ENCODE data around the gene NFATC1. TPM values are rescaled to one million over a fixed set of nuclear protein-coding genes. Genes with fewer than 3 reads are reported as not detected.

The NFATC1 gene
- total and polyA plus RNA-seq, 2 donors, result 5.4 to 23.8 TPM

DNA sequence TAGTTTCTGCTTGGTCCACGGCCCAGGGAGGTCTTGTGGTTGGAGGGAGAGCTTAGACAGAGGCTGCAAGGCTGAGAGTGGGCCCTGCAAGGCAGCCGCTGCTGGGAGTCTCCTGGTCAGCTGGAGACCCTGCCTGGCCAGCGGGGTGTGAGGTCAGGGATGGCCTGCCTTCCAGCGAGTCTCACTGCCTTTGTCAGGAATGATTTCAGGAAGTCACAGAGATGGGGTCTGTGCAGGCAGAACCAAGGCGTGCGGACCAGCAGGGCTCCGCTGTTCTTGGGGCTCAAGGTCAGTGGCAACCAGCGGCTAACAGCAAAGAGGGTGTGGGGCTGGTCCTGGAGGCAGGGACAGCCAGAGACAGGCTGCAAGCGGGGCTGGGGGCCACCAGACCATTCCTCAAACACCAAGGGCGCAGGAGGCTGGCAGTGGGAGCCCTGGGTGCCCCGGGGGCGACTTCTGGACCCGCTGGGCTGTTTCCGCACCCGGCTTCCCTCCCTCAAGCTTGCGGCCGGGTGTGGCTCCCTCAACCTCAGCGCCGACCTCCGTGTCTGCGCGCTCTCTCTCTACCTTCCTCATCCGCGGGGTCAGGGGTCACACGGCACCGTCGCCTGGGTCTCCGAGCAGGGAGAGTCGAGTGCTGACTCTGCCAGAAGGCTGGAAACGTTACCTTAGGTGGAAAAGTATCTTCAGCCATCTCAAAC, 159.4 kb downstream of the NFATC1 start:
- Histone ChIP-seq H3K9me3 (ENCODE audit: control insufficient read depth in 2 of 2, insufficient read depth in 1 of 2, low read length in 1 of 2) (peaks cover 0 to 12% of the 10 kb centered on the region in 2 donors), H3K4me3 (ENCODE audit: low read length in 2 of 2) (no peak overlapping the region), H3K27ac (ENCODE audit: low read depth in 1 of 2, low read length in 1 of 2) (no peak overlapping the region), H3K4me1 (ENCODE audit: control insufficient read depth in 2 of 2, insufficient read depth in 2 of 2, low read length in 2 of 2) (no peaks in the 10 kb centered on the region), H3K27me3 (ENCODE audit: control insufficient read depth in 2 of 2, insufficient read depth in 1 of 2, low read length in 1 of 2) (no peaks in the 10 kb centered on the region), H3K36me3 (ENCODE audit: control insufficient read depth in 2 of 2, insufficient read depth in 2 of 2, low read length in 1 of 2) (no peaks in the 10 kb centered on the region)
- DNase-seq (ENCODE audit: low read depth in 6 of 9, low spot score in 9 of 9), result no peak
- WGBS, result 92% methylated on average over 30 of the region's 30 CpGs

DNA sequence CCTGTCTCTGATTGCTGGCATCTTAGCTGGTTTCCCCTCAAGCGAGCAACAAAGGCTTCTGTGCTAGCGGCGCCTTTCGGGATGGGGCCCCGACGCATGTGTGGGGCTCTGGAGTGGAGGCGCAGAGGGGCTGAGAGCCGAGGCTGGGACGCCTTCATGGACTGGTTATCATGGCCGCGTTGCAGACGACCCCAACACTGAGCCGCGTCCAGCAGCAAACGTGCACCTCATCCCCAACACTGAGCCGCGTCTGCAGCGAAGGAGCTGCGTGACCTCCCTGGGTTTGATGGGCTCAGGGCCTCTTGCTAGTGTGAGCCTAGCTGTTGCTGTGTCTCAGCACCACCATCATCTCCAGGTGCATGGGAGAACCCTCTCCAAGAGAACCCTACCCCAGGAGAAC, 160.2 kb downstream of the NFATC1 start:
- DNase-seq (ENCODE audit: low read depth in 6 of 9, low spot score in 9 of 9), result no peak
- Histone ChIP-seq H3K4me1 (ENCODE audit: control insufficient read depth in 2 of 2, insufficient read depth in 2 of 2, low read length in 2 of 2) (no peaks in the 10 kb centered on the region), H3K27me3 (ENCODE audit: control insufficient read depth in 2 of 2, insufficient read depth in 1 of 2, low read length in 1 of 2) (no peaks in the 10 kb centered on the region), H3K9me3 (ENCODE audit: control insufficient read depth in 2 of 2, insufficient read depth in 1 of 2, low read length in 1 of 2) (peaks cover 0 to 13% of the 10 kb centered on the region in 2 donors), H3K4me3 (ENCODE audit: low read length in 2 of 2) (no peak overlapping the region), H3K27ac (ENCODE audit: low read depth in 1 of 2, low read length in 1 of 2) (no peak overlapping the region), H3K36me3 (ENCODE audit: control insufficient read depth in 2 of 2, insufficient read depth in 2 of 2, low read length in 1 of 2) (no peaks in the 10 kb centered on the region)
- WGBS, result 98% methylated on average over 19 of the region's 19 CpGs

DNA sequence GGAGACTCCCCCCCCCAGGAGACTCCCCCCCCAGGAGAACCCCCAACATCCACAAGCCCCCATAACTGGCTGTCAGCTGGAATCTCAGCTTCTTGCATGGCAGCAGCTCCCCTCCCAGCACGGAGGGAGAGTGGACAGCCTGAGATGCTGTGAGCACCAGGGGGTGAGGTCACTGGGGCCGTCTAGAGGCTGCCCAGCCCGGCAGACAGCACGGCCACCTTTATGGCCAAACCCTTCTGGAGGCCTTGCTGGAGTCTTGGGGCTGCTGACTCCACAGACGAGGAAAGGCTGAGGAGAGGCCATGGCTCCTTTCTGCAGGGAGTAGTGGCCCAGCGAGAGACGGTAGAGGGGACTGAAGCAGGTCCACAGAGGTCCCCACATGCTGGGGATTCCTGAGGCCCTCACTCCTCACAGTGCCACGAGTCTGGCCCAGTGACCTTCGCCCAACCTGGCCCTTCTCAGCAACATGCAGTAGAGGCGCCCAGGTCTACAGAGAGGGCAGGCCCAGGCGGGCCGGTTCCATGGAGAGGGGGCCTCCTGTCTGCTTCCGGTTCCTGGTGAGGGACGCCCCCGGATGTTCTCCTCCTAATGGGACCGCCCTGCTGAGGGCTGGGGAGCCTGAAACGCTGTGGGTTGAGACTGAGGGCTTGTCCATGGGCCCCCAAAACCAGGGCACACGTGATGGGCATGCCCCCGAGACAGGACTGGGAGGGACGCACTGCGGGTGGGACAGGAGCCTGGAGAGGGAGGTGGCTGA, 161.3 kb downstream of the NFATC1 start:
- Histone ChIP-seq H3K36me3 (ENCODE audit: control insufficient read depth in 2 of 2, insufficient read depth in 2 of 2, low read length in 1 of 2) (no peaks in the 10 kb centered on the region), H3K27ac (ENCODE audit: low read depth in 1 of 2, low read length in 1 of 2) (no peak overlapping the region), H3K9me3 (ENCODE audit: control insufficient read depth in 2 of 2, insufficient read depth in 1 of 2, low read length in 1 of 2) (peaks cover 0 to 13% of the 10 kb centered on the region in 2 donors), H3K27me3 (ENCODE audit: control insufficient read depth in 2 of 2, insufficient read depth in 1 of 2, low read length in 1 of 2) (no peaks in the 10 kb centered on the region), H3K4me1 (ENCODE audit: control insufficient read depth in 2 of 2, insufficient read depth in 2 of 2, low read length in 2 of 2) (no peaks in the 10 kb centered on the region), H3K4me3 (ENCODE audit: low read length in 2 of 2) (no peak overlapping the region)
- DNase-seq (ENCODE audit: low read depth in 6 of 9, low spot score in 9 of 9), result no peak
- WGBS, result 95% methylated on average over 21 of the region's 21 CpGs

DNA sequence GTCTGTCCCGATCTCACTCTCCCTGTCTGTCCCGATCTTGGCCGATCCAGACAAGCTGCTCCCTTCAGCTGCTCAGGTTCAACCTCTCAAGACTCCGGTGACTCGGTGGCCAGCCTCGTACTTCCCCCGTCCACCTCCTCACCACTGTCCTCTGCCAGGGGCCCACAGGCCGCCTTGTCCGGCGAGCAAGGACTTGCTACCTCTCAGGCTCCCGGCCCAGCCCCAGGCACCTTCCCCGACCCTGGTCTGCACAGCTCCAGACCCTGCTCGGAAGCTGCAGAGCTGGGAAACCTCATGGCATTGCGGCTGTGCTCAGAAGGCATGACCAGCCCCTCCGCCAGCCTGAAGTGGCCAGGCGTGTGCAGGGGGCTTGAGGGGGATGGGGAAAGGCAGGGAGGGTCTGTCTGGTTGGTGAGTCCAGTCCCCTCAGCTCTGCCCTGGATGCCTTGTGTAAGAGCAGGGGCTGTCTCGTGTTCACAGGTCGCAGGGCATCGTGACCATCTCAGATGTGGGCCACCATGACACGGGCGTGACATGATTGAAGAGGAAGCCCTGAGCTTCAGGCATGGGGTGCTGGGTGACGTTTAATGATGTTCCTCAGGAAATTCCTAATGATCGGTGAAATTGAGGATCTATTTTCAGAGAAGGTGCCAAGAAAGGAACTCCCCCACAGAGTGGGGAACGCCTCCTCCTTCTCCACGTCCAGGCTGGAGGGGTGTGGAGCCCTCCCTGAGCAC, 162.6 kb downstream of the NFATC1 start:
- 92% methylated on average over 25 of the region's 25 CpGs for WGBS
- DNase-seq (ENCODE audit: low read depth in 6 of 9, low spot score in 9 of 9), result no peak

DNA sequence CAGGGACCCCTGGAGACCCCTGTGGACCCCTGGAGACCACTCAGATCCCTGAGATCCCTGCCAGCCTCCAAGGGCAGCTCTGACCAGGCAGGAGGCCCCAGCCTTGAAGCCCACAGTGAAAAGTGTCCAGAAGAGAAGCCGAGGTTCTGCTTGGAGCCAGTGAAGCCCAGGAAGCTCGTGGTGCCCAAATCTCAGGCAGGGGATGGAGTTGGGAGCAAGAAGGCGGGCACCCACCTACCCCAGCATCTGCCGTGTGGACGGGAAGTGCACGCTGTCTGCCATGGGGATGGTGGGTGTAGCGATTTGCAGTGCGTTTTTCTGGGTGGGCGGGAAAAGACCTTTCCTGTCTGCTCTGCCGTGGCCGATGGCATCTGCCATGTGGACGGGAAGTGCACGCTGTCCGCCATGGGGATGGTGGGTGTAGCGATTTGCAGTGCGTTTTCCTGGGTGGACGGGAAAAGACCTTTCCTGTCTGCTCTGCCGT, 163.2 kb downstream of the NFATC1 start:
- H3K36me3 ChIP-seq (ENCODE audit: control insufficient read depth in 2 of 2, insufficient read depth in 2 of 2, low read length in 1 of 2), result no peaks in the 10 kb centered on the region
- H3K27ac ChIP-seq (ENCODE audit: low read depth in 1 of 2, low read length in 1 of 2), result no peak overlapping the region
- H3K4me3 ChIP-seq (ENCODE audit: low read length in 2 of 2), result no peak overlapping the region
- no peaks in the 10 kb centered on the region for H3K4me1 ChIP-seq (ENCODE audit: control insufficient read depth in 2 of 2, insufficient read depth in 2 of 2, low read length in 2 of 2)
- H3K9me3 ChIP-seq (ENCODE audit: control insufficient read depth in 2 of 2, insufficient read depth in 1 of 2, low read length in 1 of 2), result peaks cover 0 to 13% of the 10 kb centered on the region in 2 donors
- H3K27me3 ChIP-seq (ENCODE audit: control insufficient read depth in 2 of 2, insufficient read depth in 1 of 2, low read length in 1 of 2), result no peaks in the 10 kb centered on the region
- 96% methylated on average over 18 of the region's 18 CpGs for WGBS
- no peak for DNase-seq (ENCODE audit: low read depth in 6 of 9, low spot score in 9 of 9)

More for the DNA sequence above, 162.6 kb downstream of the NFATC1 start:
- Histone ChIP-seq H3K9me3 (ENCODE audit: control insufficient read depth in 2 of 2, insufficient read depth in 1 of 2, low read length in 1 of 2) (peaks cover 0 to 13% of the 10 kb centered on the region in 2 donors), H3K27ac (ENCODE audit: low read depth in 1 of 2, low read length in 1 of 2) (no peak overlapping the region), H3K36me3 (ENCODE audit: control insufficient read depth in 2 of 2, insufficient read depth in 2 of 2, low read length in 1 of 2) (no peaks in the 10 kb centered on the region), H3K27me3 (ENCODE audit: control insufficient read depth in 2 of 2, insufficient read depth in 1 of 2, low read length in 1 of 2) (no peaks in the 10 kb centered on the region), H3K4me1 (ENCODE audit: control insufficient read depth in 2 of 2, insufficient read depth in 2 of 2, low read length in 2 of 2) (no peaks in the 10 kb centered on the region), H3K4me3 (ENCODE audit: low read length in 2 of 2) (no peak overlapping the region)

DNA sequence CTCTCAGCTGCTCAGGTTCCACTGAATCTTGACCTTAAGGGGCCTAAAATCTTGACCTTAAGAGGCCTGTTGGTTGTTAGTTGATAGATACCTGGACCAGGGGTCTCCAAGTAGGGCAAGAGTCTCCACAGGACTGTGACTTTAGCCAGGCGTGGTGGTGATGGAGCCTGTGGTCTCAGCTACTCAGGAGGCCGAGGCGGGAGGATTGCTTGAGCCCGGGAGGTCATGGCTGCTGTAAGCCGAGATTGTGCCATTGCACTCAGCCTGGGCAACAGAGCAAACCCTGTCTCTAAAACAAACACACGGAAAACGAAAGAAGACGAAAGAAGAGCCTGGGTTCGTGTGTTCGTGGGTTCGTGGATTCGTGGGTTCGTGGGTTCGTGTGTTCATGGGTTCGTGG, 163.7 kb downstream of the NFATC1 start:
- no peak for DNase-seq (ENCODE audit: low read depth in 6 of 9, low spot score in 9 of 9)
- Histone ChIP-seq H3K4me3 (ENCODE audit: low read length in 2 of 2) (no peak overlapping the region), H3K9me3 (ENCODE audit: control insufficient read depth in 2 of 2, insufficient read depth in 1 of 2, low read length in 1 of 2) (peaks cover 0 to 13% of the 10 kb centered on the region in 2 donors), H3K27ac (ENCODE audit: low read depth in 1 of 2, low read length in 1 of 2) (no peak overlapping the region), H3K4me1 (ENCODE audit: control insufficient read depth in 2 of 2, insufficient read depth in 2 of 2, low read length in 2 of 2) (no peaks in the 10 kb centered on the region), H3K27me3 (ENCODE audit: control insufficient read depth in 2 of 2, insufficient read depth in 1 of 2, low read length in 1 of 2) (no peaks in the 10 kb centered on the region), H3K36me3 (ENCODE audit: control insufficient read depth in 2 of 2, insufficient read depth in 2 of 2, low read length in 1 of 2) (no peaks in the 10 kb centered on the region)
- 81% methylated on average over 15 of the region's 15 CpGs for WGBS

DNA sequence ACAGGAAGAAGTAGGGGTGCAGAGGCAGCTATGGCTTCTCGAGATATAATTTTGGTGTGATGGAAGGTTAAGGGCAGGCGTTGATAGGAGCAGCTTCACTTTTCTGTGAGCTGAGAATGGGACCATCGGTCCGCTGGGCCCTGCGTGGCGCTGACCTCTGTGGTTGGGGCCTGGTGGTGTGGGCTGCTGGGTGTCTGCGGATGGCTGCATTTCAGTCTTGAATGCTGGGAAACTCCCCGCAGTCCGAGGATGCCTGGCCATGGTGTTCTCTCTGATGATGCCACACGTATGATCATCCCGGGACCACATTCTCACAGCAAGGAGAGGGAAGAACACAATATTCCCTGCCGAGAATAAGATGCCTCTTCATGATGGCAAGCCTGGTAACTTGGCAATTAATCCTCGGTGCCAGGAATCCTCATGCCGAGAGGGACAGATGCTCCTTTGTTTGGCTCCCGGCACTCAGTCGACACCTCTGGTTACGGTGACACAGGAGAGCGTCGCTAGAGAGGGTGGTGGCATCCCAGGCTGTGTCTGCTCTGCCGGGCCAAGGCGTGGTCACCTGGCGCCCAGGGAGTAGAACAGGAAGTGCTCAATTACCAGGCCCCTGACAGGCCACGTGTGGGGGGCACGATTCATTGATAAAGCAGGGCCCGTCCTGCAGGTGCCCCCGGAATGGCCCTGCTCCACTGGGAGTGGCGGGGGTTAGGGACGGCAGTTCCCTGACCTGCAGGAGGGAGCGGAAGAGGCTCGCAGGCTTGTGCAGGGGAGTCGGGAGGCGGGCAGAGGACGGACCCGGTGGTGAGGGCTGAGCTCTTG, 164.5 kb downstream of the NFATC1 start:
- 94% methylated on average over 34 of the region's 34 CpGs for WGBS
- no peaks in the 10 kb centered on the region for H3K4me1 ChIP-seq (ENCODE audit: control insufficient read depth in 2 of 2, insufficient read depth in 2 of 2, low read length in 2 of 2)

DNA sequence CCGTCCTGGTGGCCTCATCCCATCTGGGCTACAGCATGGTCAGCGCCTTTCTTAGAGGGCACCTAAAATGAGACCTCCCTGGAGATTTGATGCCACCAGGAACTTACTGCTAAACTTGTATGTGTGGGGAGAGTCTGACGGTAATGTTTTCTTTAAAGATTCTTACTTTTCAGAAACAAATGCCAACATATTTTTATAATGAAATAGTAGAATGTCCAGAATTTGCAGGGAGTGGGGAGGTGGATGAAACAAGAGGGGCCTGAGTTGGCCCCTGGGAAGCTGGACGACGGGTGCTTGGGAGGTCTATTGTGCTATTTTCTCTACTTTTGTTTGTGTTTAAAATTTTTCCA, 165.1 kb downstream of the NFATC1 start:
- Histone ChIP-seq H3K27me3 (ENCODE audit: control insufficient read depth in 2 of 2, insufficient read depth in 1 of 2, low read length in 1 of 2) (no peaks in the 10 kb centered on the region), H3K36me3 (ENCODE audit: control insufficient read depth in 2 of 2, insufficient read depth in 2 of 2, low read length in 1 of 2) (no peaks in the 10 kb centered on the region), H3K27ac (ENCODE audit: low read depth in 1 of 2, low read length in 1 of 2) (no peak overlapping the region), H3K4me3 (ENCODE audit: low read length in 2 of 2) (no peak overlapping the region), H3K9me3 (ENCODE audit: control insufficient read depth in 2 of 2, insufficient read depth in 1 of 2, low read length in 1 of 2) (peaks cover 0 to 13% of the 10 kb centered on the region in 2 donors), H3K4me1 (ENCODE audit: control insufficient read depth in 2 of 2, insufficient read depth in 2 of 2, low read length in 2 of 2) (no peaks in the 10 kb centered on the region)
- no peak for DNase-seq (ENCODE audit: low read depth in 6 of 9, low spot score in 9 of 9)
- 98% methylated on average over 5 of the region's 5 CpGs for WGBS

More for the DNA sequence above, 164.5 kb downstream of the NFATC1 start:
- Histone ChIP-seq H3K4me3 (ENCODE audit: low read length in 2 of 2) (no peak overlapping the region), H3K9me3 (ENCODE audit: control insufficient read depth in 2 of 2, insufficient read depth in 1 of 2, low read length in 1 of 2) (peaks cover 0 to 13% of the 10 kb centered on the region in 2 donors), H3K27ac (ENCODE audit: low read depth in 1 of 2, low read length in 1 of 2) (no peak overlapping the region), H3K27me3 (ENCODE audit: control insufficient read depth in 2 of 2, insufficient read depth in 1 of 2, low read length in 1 of 2) (no peaks in the 10 kb centered on the region), H3K36me3 (ENCODE audit: control insufficient read depth in 2 of 2, insufficient read depth in 2 of 2, low read length in 1 of 2) (no peaks in the 10 kb centered on the region)
- DNase-seq (ENCODE audit: low read depth in 6 of 9, low spot score in 9 of 9), result no peak
